ENCODE data around the gene LEMD3.

LEMD3 gene

GRCh38 chr12:65274602-65275272 is 105.4 kb downstream of the LEMD3 start:
- H3K4me3 ChIP-seq (ENCODE audit: low read depth, low read length): no peak overlapping the region
- no peaks in the 10 kb centered on the region for H3K36me3 ChIP-seq
- no peak for DNase-seq
- H3K27me3 ChIP-seq: peaks cover 60% of the 10 kb centered on the region
- no peak for TF ChIP-seq CTCF (IDR thresholded peaks at IDR 0.05; ENCODE audit: low read depth, low read length)
- no peaks in the 10 kb centered on the region for H3K9me3 ChIP-seq
- H3K4me1 ChIP-seq: no peaks in the 10 kb centered on the region

DNA sequence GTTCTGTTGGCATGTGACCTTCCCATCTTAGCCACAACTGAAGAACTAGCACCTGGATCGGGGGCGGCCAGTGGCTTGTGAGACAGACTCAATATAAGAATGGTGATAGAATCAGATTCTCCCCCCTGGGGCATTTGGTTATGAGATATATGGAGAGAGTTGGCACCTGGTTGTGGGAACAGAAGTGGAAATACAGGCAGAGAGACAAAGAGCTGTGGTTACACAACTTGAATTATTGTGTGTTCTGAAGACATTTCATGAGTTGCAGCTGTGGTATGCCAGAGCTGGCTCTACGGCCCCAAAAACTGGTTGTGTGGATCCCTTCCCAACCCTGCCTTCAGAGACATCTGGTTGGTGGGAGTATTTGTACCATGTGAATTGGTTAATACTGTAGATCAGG is 106.2 kb downstream of the LEMD3 start:
- peaks cover 64% of the 10 kb centered on the region for H3K27me3 ChIP-seq
- H3K4me3 ChIP-seq (ENCODE audit: low read depth, low read length): no peak overlapping the region
- no peak for DNase-seq
- no peaks in the 10 kb centered on the region for H3K9me3 ChIP-seq
- no peak for TF ChIP-seq CTCF (IDR thresholded peaks at IDR 0.05; ENCODE audit: low read depth, low read length)
- H3K4me1 ChIP-seq: no peaks in the 10 kb centered on the region
- no peaks in the 10 kb centered on the region for H3K36me3 ChIP-seq

DNA sequence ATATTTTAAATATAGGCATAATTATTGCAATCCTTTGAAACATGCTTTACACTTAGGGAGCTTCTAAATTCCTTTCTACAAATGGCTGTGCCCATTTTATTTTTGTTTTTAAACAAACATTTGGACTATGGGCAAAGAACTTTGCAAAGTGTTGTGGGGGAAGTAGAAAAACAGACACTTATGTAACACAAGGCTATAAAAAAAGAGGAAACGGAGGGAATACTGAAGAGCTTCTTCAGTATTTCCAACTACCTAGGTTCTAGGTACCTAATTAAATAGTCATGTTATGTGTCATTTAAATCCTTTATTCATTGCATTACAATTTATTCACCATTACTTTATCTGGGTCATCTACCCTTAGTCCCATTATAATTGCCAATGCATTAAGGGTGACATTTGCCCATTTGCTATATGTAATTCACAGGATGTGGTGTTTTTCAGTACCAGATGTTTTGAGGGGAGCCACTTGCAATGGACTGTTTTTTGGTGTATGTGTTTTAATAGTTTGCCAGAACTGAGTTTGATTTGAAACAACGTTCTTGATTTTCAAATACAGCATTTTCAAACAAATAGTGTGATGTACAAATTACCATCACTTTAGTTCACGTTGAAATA is 107.6 kb downstream of the LEMD3 start:
- no peaks in the 10 kb centered on the region for H3K9me3 ChIP-seq
- no peak for DNase-seq
- no peak for TF ChIP-seq CTCF (IDR thresholded peaks at IDR 0.05; ENCODE audit: low read depth, low read length)
- H3K27me3 ChIP-seq: peaks cover 73% of the 10 kb centered on the region
- H3K36me3 ChIP-seq: no peaks in the 10 kb centered on the region
- no peak overlapping the region for H3K4me3 ChIP-seq (ENCODE audit: low read depth, low read length)
- H3K4me1 ChIP-seq: no peaks in the 10 kb centered on the region

- H3K4me3 ChIP-seq (ENCODE audit: low read depth, low read length): peak overlapping the region; percentile 48
- H3K27me3 ChIP-seq: peaks cover 73% of the 10 kb centered on the region
- H3K36me3 ChIP-seq: no peaks in the 10 kb centered on the region
- H3K4me1 ChIP-seq: no peaks in the 10 kb centered on the region
- no peak for TF ChIP-seq CTCF (IDR thresholded peaks at IDR 0.05; ENCODE audit: low read depth, low read length)
- DNase-seq: no peak
- no peaks in the 10 kb centered on the region for H3K9me3 ChIP-seq
Measured at GRCh38 chr12:65277994-65278575, 108.7 kb downstream of the LEMD3 start.

- Histone ChIP-seq H3K4me1 (no peaks in the 10 kb centered on the region), H3K9me3 (no peaks in the 10 kb centered on the region), H3K36me3 (no peaks in the 10 kb centered on the region), H3K4me3 (ENCODE audit: low read depth, low read length) (peak within 1 kb of the TSS; percentile 48), H3K27me3 (peaks cover 77% of the 10 kb centered on the region)
- DNase-seq: peak; percentile 19
- no peak for TF ChIP-seq CTCF (IDR thresholded peaks at IDR 0.05; ENCODE audit: low read depth, low read length)
Measured at GRCh38 chr12:65278576-65279368, 109.4 kb downstream of the LEMD3 start, which contains the start of gene MSRB3. TSS of gene MSRB3 (plus strand) at chr12:65278683. CDS start at chr12:65308580, 29,897 bp downstream.
